ENCODE results near the gene LMCD1. TPM values are rescaled to one million over a fixed set of nuclear protein-coding genes. Genes with fewer than 3 reads are reported as not detected.

LMCD1 gene
- total and polyA plus RNA-seq, 2 of the 4 experiments (the other 2 are of a cell fraction) = 50.0 to 53.8 TPM

- no peaks in the 10 kb centered on the region for H3K9me3 ChIP-seq (ENCODE audit: control insufficient read depth, insufficient read depth, low read length)
- no peak overlapping the region for H3K27ac ChIP-seq (ENCODE audit: insufficient read depth, low read length)
- no TSS peak for BruUV-seq (replicated peaks)
- H2BK15ac ChIP-seq (ENCODE audit: low read depth, low read length) = no peak overlapping the region
- H2BK120ac ChIP-seq (ENCODE audit: low read depth, low read length) = no peak overlapping the region; the same call in 1 of the 2 replicates
- H2BK5ac ChIP-seq (ENCODE audit: low read depth, low read length, poor library complexity, severe bottlenecking) = no peak overlapping the region
- no peak overlapping the region; the same call in 1 of the 2 replicates for H2BK20ac ChIP-seq (ENCODE audit: low read depth, low read length)
- H3K4me3 ChIP-seq (ENCODE audit: insufficient read depth, low read depth, low read length) = no peak overlapping the region
- no peak for DNase-seq
- no peak overlapping the region for H3K9ac ChIP-seq (ENCODE audit: low read depth, low read length)
- H3K14ac ChIP-seq (replicated peaks; ENCODE audit: low read depth, low read length) = no peak overlapping the region
- H3K9me1 ChIP-seq (ENCODE audit: insufficient read depth, low read length) = peaks cover 26% of the 10 kb centered on the region
- CTCF ChIA-PET = no interaction called here
- no peak overlapping the region for H4K8ac ChIP-seq (ENCODE audit: low read depth in 2 of 2, low read length in 2 of 2)
- POLR2A ChIA-PET (ENCODE audit: unreplicated experiment) = no interaction called here
- no peak overlapping the region for H4K91ac ChIP-seq (ENCODE audit: insufficient read depth, low read depth, low read length)
- no peak overlapping the region for H3K56ac ChIP-seq (ENCODE audit: extremely low read depth, insufficient read depth, low read length)
- no peaks in the 10 kb centered on the region for H3K36me3 ChIP-seq (ENCODE audit: control insufficient read depth, insufficient read depth, low read length)
- no peak overlapping the region for H3K4me2 ChIP-seq (ENCODE audit: low read depth, low read length)
- no peak overlapping the region for H3K18ac ChIP-seq (ENCODE audit: low read depth, low read length)
- no peak overlapping the region; the same call in 1 of the 2 replicates for H2AK5ac ChIP-seq (ENCODE audit: low read depth, low read length)
- ATAC-seq (ENCODE audit: low read depth) = no peak
- TF ChIP-seq RAD21 (IDR thresholded peaks at IDR 0.05; ENCODE audit: low read length) (no peak), CHD1 (IDR thresholded peaks at IDR 0.05; ENCODE audit: low read depth, low read length) (no peak), MXI1 (IDR thresholded peaks at IDR 0.05; ENCODE audit: borderline replicate concordance, low read depth, low read length) (no peak), RCOR1 (IDR thresholded peaks at IDR 0.05; ENCODE audit: insufficient replicate concordance, low read length) (no peak), BHLHE40 (IDR thresholded peaks at IDR 0.05; ENCODE audit: low read depth, low read length) (no peak), FOS (IDR thresholded peaks at IDR 0.05; ENCODE audit: low read depth, low read length) (no peak), POLR2A (IDR thresholded peaks at IDR 0.05; ENCODE audit: low read depth, low read length) (no peak), USF2 (IDR thresholded peaks at IDR 0.05; ENCODE audit: low read depth, low read length) (no peak), RFX5 (IDR thresholded peaks at IDR 0.05; ENCODE audit: low read depth, low read length) (no peak), MAZ (IDR thresholded peaks at IDR 0.05; ENCODE audit: borderline replicate concordance, low read depth, low read length) (no peak), CEBPB (IDR thresholded peaks at IDR 0.05; ENCODE audit: low read depth, low read length) (no peak), MAFK (IDR thresholded peaks at IDR 0.05; ENCODE audit: low read depth, low read length) (no peak), SMC3 (IDR thresholded peaks at IDR 0.05; ENCODE audit: low read depth, low read length) (no peak), NFE2L2 (IDR thresholded peaks at IDR 0.05; ENCODE audit: low read depth, low read length) (no peak)
- TF ChIP-seq, protein P1, sequence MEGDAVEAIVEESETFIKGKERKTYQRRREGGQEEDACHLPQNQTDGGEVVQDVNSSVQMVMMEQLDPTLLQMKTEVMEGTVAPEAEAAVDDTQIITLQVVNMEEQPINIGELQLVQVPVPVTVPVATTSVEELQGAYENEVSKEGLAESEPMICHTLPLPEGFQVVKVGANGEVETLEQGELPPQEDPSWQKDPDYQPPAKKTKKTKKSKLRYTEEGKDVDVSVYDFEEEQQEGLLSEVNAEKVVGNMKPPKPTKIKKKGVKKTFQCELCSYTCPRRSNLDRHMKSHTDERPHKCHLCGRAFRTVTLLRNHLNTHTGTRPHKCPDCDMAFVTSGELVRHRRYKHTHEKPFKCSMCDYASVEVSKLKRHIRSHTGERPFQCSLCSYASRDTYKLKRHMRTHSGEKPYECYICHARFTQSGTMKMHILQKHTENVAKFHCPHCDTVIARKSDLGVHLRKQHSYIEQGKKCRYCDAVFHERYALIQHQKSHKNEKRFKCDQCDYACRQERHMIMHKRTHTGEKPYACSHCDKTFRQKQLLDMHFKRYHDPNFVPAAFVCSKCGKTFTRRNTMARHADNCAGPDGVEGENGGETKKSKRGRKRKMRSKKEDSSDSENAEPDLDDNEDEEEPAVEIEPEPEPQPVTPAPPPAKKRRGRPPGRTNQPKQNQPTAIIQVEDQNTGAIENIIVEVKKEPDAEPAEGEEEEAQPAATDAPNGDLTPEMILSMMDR (conservative IDR thresholded peaks at IDR 0.05; ENCODE audit: low read depth, low read length) = no peak
- TF ChIP-seq, protein P2, sequence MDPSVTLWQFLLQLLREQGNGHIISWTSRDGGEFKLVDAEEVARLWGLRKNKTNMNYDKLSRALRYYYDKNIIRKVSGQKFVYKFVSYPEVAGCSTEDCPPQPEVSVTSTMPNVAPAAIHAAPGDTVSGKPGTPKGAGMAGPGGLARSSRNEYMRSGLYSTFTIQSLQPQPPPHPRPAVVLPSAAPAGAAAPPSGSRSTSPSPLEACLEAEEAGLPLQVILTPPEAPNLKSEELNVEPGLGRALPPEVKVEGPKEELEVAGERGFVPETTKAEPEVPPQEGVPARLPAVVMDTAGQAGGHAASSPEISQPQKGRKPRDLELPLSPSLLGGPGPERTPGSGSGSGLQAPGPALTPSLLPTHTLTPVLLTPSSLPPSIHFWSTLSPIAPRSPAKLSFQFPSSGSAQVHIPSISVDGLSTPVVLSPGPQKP (IDR thresholded peaks at IDR 0.05; ENCODE audit: borderline replicate concordance, low read depth, low read length) = no peak
- no peaks in the 10 kb centered on the region for H3K27me3 ChIP-seq (ENCODE audit: control insufficient read depth, insufficient read depth, low read length)
- H3K4me1 ChIP-seq (ENCODE audit: control insufficient read depth, insufficient read depth, low read length) = peaks cover 18% of the 10 kb centered on the region
- in situ Hi-C loops (cut with MboI; ENCODE audit: low sequenced_read_pairs) = no loop called here
- no peaks in the 10 kb centered on the region for H3K79me1 ChIP-seq (ENCODE audit: low read depth in 1 of 2, low read length in 2 of 2)
- dilution Hi-C loops (cut with HindIII; ENCODE audit: low sequenced_read_pairs, unreplicated experiment) = no loop called here
- no peak overlapping the region for H4K5ac ChIP-seq (ENCODE audit: low read depth, low read length)
- H3K4ac ChIP-seq (ENCODE audit: low read depth, low read length) = peak overlapping the region; percentile 13; the same call in 1 of the 2 replicates
- intact Hi-C loops (cut with micrococcal nuclease) = no loop called here
- no peak overlapping the region for H3K23ac ChIP-seq (ENCODE audit: low read depth, low read length)
- 80% methylated on average over 1 of the region's 4 CpGs; no CpG with 5 or more reads in 1 of the 2 experiments for WGBS, 2 experiments (ENCODE audit: extremely low coverage in 2 of 2, insufficient read length in 1 of 2)
- H2AK9ac ChIP-seq (replicated peaks; ENCODE audit: low read depth, low read length, poor library complexity) = no peak overlapping the region
- no peak overlapping the region for H2AFZ ChIP-seq (replicated peaks; ENCODE audit: low read length, poor library complexity)
- no peaks in the 10 kb centered on the region for H4K20me1 ChIP-seq (ENCODE audit: insufficient read depth, low read length)
Measured at GRCh38 chr3:8493744-8494143, 7.9 kb upstream of the LMCD1 start.

All from IMR-90 (cell line).